HEK293 (cell line): ENCODE measurements around the gene ZNF26.

Source experiments
- CTCF ChIA-PET: fragments of 350-600 bp; formaldehyde crosslinking; extraction: SDS; loops from one replicate; lab custom pipeline; 2021; ENCODE audit warnings: antibody characterized with exemption; lab: Yijun Ruan, JAX
- POLR2A ChIA-PET: fragments of 300-600 bp; formaldehyde crosslinking; extraction: SDS; loops from one replicate; lab custom pipeline; 2020; ENCODE audit warnings: antibody characterized with exemption, inconsistent platforms; lab: Yijun Ruan, JAX
- H3K27ac ChIP-seq: fragments of 200-500 bp; sonication (Bioruptor generic); 2 replicates; pipeline ENCODE4 v1.5.1; 2014; ENCODE audit warnings: low read depth, low read length, control low read depth, inconsistent platforms; ENCODE audit errors: extremely low read depth
- H3K36me3 ChIP-seq, 2 experiments: fragments of 200-500 bp in 1 of 2; sonication (Bioruptor generic) in 1 of 2; 1 replicate in 1 of 2; 2 replicates in 1 of 2; pipeline ENCODE4 v1.5.1; 2014 to 2017; ENCODE audit warnings: inconsistent platforms in 2 of 2, low read length in 2 of 2; ENCODE audit not compliant: control insufficient read depth in 2 of 2, insufficient read depth in 1 of 2
- H3K4me1 ChIP-seq: fragments of 200-500 bp; sonication (Bioruptor generic); 2 replicates; pipeline ENCODE4 v1.5.1; 2014; ENCODE audit warnings: mild to moderate bottlenecking, low read length, inconsistent platforms; ENCODE audit not compliant: control insufficient read depth, insufficient read depth
- H3K4me3 ChIP-seq: 2 replicates; pipeline ENCODE4 v1.5.1; 2011; ENCODE audit warnings: low read depth, mild to moderate bottlenecking, control low read depth, low read length, moderate library complexity
- H3K9me3 ChIP-seq: fragments of 200-500 bp; sonication (Bioruptor generic); 2 replicates; pipeline ENCODE4 v1.5.1; 2014; ENCODE audit warnings: low read depth, low read length, inconsistent platforms; ENCODE audit not compliant: control insufficient read depth, insufficient read depth
- SALL2 ChIP-seq: fragments of 450-650 bp; formaldehyde crosslinking; IDR thresholded peaks from 2 replicates; pipeline ENCODE4 v1.5.0; 2017; ENCODE audit warnings: missing biosample characterization, mild to moderate bottlenecking, missing genetic modification characterization, borderline replicate concordance
- ZBTB21 ChIP-seq: fragments of 450-650 bp; formaldehyde crosslinking; IDR thresholded peaks from 2 replicates; pipeline ENCODE4 v1.5.1; 2017; ENCODE audit warnings: missing biosample characterization, missing genetic modification characterization
- ZNF10 ChIP-seq: fragments of 450-650 bp; formaldehyde crosslinking; IDR thresholded peaks from 2 replicates; pipeline ENCODE4 v1.5.1; 2017; ENCODE audit warnings: missing biosample characterization, missing genetic modification characterization
- ZNF16 ChIP-seq: fragments of 450-650 bp; formaldehyde crosslinking; IDR thresholded peaks from 2 replicates; pipeline ENCODE4 v1.5.1; 2016; ENCODE audit warnings: low read depth, missing biosample characterization, missing genetic modification characterization
- ZNF350 ChIP-seq: fragments of 450-650 bp; formaldehyde crosslinking; IDR thresholded peaks from 2 replicates; pipeline ENCODE4 v1.5.0; 2017; ENCODE audit warnings: missing biosample characterization, mild to moderate bottlenecking, missing genetic modification characterization
- ZNF366 ChIP-seq: fragments of 450-650 bp; formaldehyde crosslinking; conservative IDR thresholded peaks from 2 replicates; pipeline ENCODE4 v1.5.1; 2016; ENCODE audit warnings: missing biosample characterization, missing genetic modification characterization
- ZNF510 ChIP-seq: fragments of 450-650 bp; formaldehyde crosslinking; IDR thresholded peaks from 2 replicates; pipeline ENCODE4 v1.5.1; 2018; ENCODE audit warnings: mild to moderate bottlenecking, missing genetic modification characterization, missing biosample characterization; ENCODE audit not compliant: insufficient replicate concordance
- ZNF544 ChIP-seq: fragments of 450-650 bp; formaldehyde crosslinking; IDR thresholded peaks from 2 replicates; pipeline ENCODE4 v1.5.0; 2017; ENCODE audit warnings: missing biosample characterization, missing genetic modification characterization
- ZNF548 ChIP-seq: fragments of 450-650 bp; formaldehyde crosslinking; IDR thresholded peaks from 2 replicates; pipeline ENCODE4 v1.5.1; 2016; ENCODE audit warnings: missing biosample characterization, missing genetic modification characterization
- ZNF549 ChIP-seq: fragments of 450-650 bp; IDR thresholded peaks from 2 replicates; pipeline ENCODE4 v1.5.1; 2018; ENCODE audit warnings: missing biosample characterization, missing genetic modification characterization, mild to moderate bottlenecking, inconsistent platforms, moderate library complexity
- ZNF585B ChIP-seq: fragments of 450-650 bp; formaldehyde crosslinking; IDR thresholded peaks from 2 replicates; pipeline ENCODE4 v1.5.1; 2016; ENCODE audit warnings: missing biosample characterization, missing genetic modification characterization
- ZNF610 ChIP-seq: fragments of 450-650 bp; formaldehyde crosslinking; IDR thresholded peaks from 2 replicates; pipeline ENCODE4 v1.5.1; 2016; ENCODE audit warnings: missing biosample characterization, missing genetic modification characterization, borderline replicate concordance
- ZNF747 ChIP-seq: fragments of 450-650 bp; formaldehyde crosslinking; IDR thresholded peaks from 2 replicates; pipeline ENCODE4 v1.5.1; 2016; ENCODE audit warnings: missing biosample characterization, missing genetic modification characterization
- ZXDB ChIP-seq: fragments of 450-650 bp; formaldehyde crosslinking; IDR thresholded peaks from 2 replicates; pipeline ENCODE4 v1.5.1; 2016; ENCODE audit warnings: missing biosample characterization, missing genetic modification characterization
- TF ChIP-seq, protein P1 (sequence below): fragments of 450-650 bp; formaldehyde crosslinking; IDR thresholded peaks from 2 replicates; pipeline ENCODE4 v1.5.1; 2016; ENCODE audit warnings: missing biosample characterization, missing genetic modification characterization, borderline replicate concordance
- TF ChIP-seq, protein P2 (sequence below): fragments of 450-650 bp; formaldehyde crosslinking; IDR thresholded peaks from 2 replicates; pipeline ENCODE4 v1.5.1; 2016; ENCODE audit warnings: missing biosample characterization, missing genetic modification characterization, low read depth
- TF ChIP-seq, protein P3 (sequence below): fragments of 450-650 bp; formaldehyde crosslinking; IDR thresholded peaks from 2 replicates; pipeline ENCODE4; 2016; ENCODE audit warnings: missing biosample characterization, missing genetic modification characterization
- TF ChIP-seq, protein P4 (sequence below): fragments of 450-650 bp; formaldehyde crosslinking; IDR thresholded peaks from 2 replicates; pipeline ENCODE4 v1.5.1; 2016; ENCODE audit warnings: missing biosample characterization, missing genetic modification characterization

ZNF26 gene

GRCh38 chr12:132965796-132966195, 20.4 kb upstream of the ZNF26 start (continued):
- no peak for TF ChIP-seq ZNF549 (tag by site-specific recombination)
- no peak for TF ChIP-seq ZNF548 (tag by site-specific recombination)
- TF ChIP-seq, protein P1, sequence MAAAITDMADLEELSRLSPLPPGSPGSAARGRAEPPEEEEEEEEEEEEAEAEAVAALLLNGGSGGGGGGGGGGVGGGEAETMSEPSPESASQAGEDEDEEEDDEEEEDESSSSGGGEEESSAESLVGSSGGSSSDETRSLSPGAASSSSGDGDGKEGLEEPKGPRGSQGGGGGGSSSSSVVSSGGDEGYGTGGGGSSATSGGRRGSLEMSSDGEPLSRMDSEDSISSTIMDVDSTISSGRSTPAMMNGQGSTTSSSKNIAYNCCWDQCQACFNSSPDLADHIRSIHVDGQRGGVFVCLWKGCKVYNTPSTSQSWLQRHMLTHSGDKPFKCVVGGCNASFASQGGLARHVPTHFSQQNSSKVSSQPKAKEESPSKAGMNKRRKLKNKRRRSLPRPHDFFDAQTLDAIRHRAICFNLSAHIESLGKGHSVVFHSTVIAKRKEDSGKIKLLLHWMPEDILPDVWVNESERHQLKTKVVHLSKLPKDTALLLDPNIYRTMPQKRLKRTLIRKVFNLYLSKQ = no peak
- no peak for TF ChIP-seq ZNF10
- TF ChIP-seq SALL2 = no peak
- TF ChIP-seq ZNF610 (tag by site-specific recombination) = no peak
- TF ChIP-seq, all 188 proteins: peak for 0

DNA sequence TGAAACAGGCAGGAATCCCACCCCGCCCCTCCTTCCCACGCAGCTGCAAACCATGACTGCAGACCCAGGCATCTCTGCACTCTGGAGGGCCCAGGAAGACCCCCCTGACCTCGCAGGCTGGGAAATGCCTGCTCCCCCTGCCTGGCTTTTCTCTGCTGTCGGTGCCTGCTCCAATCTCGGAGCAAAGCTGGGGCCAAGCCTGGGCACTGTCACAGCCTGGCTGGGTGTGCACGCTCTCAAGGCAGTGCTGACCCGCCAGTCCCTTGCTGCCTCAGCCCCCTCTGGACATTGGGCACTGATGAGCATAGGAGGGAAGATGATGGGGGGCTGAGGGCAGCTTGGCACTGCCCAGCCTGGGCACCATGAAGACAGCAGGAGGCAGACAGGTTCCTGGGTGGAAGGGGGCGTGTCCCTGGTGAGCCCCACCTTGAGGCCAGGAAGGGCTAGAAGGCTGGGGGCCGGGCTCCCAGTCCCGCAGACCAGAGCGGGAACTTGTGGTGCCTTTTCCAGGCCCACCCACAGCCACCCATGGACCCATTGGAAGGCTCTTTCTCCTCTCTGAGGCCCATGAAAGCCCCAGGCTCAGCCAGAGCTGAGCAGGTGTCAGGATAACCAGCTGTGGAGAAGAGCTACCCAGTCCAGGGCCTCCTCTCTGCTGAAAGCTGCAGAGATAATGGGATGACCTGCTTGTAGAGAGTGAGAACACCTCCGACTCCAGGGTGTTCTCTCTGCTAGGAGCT, 19.3 kb upstream of the ZNF26 start:
- Histone ChIP-seq H3K4me1 (no peaks in the 10 kb centered on the region), H3K36me3 (no peaks in the 10 kb centered on the region; a peak in 1 of 3 replicates), H3K27ac (no peak overlapping the region), H3K9me3 (no peaks in the 10 kb centered on the region), H3K4me3 (no peak overlapping the region)
- no peak for TF ChIP-seq ZBTB21 (tag by site-specific recombination)
- TF ChIP-seq, protein P2, sequence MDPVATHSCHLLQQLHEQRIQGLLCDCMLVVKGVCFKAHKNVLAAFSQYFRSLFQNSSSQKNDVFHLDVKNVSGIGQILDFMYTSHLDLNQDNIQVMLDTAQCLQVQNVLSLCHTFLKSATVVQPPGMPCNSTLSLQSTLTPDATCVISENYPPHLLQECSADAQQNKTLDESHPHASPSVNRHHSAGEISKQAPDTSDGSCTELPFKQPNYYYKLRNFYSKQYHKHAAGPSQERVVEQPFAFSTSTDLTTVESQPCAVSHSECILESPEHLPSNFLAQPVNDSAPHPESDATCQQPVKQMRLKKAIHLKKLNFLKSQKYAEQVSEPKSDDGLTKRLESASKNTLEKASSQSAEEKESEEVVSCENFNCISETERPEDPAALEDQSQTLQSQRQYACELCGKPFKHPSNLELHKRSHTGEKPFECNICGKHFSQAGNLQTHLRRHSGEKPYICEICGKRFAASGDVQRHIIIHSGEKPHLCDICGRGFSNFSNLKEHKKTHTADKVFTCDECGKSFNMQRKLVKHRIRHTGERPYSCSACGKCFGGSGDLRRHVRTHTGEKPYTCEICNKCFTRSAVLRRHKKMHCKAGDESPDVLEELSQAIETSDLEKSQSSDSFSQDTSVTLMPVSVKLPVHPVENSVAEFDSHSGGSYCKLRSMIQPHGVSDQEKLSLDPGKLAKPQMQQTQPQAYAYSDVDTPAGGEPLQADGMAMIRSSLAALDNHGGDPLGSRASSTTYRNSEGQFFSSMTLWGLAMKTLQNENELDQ (tag by site-specific recombination) = no peak
- TF ChIP-seq, protein P3, sequence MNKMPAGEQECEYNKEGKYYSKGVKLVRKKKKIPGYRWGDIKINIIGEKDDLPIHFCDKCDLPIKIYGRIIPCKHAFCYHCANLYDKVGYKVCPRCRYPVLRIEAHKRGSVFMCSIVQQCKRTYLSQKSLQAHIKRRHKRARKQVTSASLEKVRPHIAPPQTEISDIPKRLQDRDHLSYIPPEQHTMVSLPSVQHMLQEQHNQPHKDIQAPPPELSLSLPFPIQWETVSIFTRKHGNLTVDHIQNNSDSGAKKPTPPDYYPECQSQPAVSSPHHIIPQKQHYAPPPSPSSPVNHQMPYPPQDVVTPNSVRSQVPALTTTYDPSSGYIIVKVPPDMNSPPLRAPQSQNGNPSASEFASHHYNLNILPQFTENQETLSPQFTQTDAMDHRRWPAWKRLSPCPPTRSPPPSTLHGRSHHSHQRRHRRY (tag by site-specific recombination) = no peak
- TF ChIP-seq, protein P4, sequence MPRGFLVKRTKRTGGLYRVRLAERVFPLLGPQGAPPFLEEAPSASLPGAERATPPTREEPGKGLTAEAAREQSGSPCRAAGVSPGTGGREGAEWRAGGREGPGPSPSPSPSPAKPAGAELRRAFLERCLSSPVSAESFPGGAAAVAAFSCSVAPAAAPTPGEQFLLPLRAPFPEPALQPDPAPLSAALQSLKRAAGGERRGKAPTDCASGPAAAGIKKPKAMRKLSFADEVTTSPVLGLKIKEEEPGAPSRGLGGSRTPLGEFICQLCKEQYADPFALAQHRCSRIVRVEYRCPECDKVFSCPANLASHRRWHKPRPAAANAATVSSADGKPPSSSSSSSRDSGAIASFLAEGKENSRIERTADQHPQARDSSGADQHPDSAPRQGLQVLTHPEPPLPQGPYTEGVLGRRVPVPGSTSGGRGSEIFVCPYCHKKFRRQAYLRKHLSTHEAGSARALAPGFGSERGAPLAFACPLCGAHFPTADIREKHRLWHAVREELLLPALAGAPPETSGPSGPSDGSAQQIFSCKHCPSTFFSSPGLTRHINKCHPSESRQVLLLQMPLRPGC = no peak
- no peak for TF ChIP-seq ZNF544 (tag by site-specific recombination)
- TF ChIP-seq ZNF366 (tag by site-specific recombination) = no peak
- TF ChIP-seq ZNF350 (tag by site-specific recombination) = no peak
- TF ChIP-seq ZNF510 (tag by site-specific recombination) = no peak
- TF ChIP-seq ZNF16 = no peak
- no peak for TF ChIP-seq ZXDB (tag by site-specific recombination)
- TF ChIP-seq, protein P1 = no peak
- TF ChIP-seq ZNF747 (tag by site-specific recombination) = no peak
- TF ChIP-seq ZNF585B (tag by site-specific recombination) = no peak
- ChIA-PET POLR2A (no interaction called here), CTCF (interaction anchor here (0.6 kb wide), 1 partner anchor 11 kb away, joined by 4 read pairs; no protein-coding TSS in a partner anchor)
